Left hindlimb (tissue), 1 donor: Measurements from ENCODE around the gene LMCD1.

Source experiments
- DNase-seq: peaks from one replicate; pipeline ENCODE4 v3.0.0-alpha.2; 2018

Gene LMCD1

GRCh38 chr3:8501371-8502131 is at the start of gene LMCD1:
Gene LMCD1, plus strand, starts transcription at chr3:8501823. Its CDS starts 116 bp downstream, at chr3:8501939.
- peak; percentile 98 for DNase-seq

GRCh38 chr3:8452112-8452511 is 49.5 kb upstream of the LMCD1 start:
- no peak for DNase-seq

- no peak for DNase-seq
Observed at GRCh38 chr3:8453153-8453552, 48.5 kb upstream of the LMCD1 start.

- no peak for DNase-seq
Observed at GRCh38 chr3:8455526-8456411, 45.9 kb upstream of the LMCD1 start.

GRCh38 chr3:8456412-8456811 is 45.2 kb upstream of the LMCD1 start:
- no peak for DNase-seq

- no peak for DNase-seq
Observed at GRCh38 chr3:8457039-8457438, 44.6 kb upstream of the LMCD1 start.

GRCh38 chr3:8458238-8458661 is 43.4 kb upstream of the LMCD1 start:
- no peak for DNase-seq

GRCh38 chr3:8458711-8459110 is 42.9 kb upstream of the LMCD1 start:
- no peak for DNase-seq

GRCh38 chr3:8460050-8460708 is 41.4 kb upstream of the LMCD1 start:
- DNase-seq: no peak

- no peak for DNase-seq
Observed at GRCh38 chr3:8460815-8461456, 40.7 kb upstream of the LMCD1 start.

GRCh38 chr3:8464668-8465067 is 37.0 kb upstream of the LMCD1 start:
- no peak for DNase-seq

- DNase-seq: no peak
Observed at GRCh38 chr3:8466526-8466925, 35.1 kb upstream of the LMCD1 start.

GRCh38 chr3:8470801-8471200 is 30.8 kb upstream of the LMCD1 start:
- DNase-seq: no peak

GRCh38 chr3:8472549-8472948 is 29.1 kb upstream of the LMCD1 start:
- DNase-seq: no peak

- no peak for DNase-seq
Observed at GRCh38 chr3:8473029-8473428, 28.6 kb upstream of the LMCD1 start.

- no peak for DNase-seq
Observed at GRCh38 chr3:8473990-8474389, 27.6 kb upstream of the LMCD1 start.

GRCh38 chr3:8474991-8475390 is 26.6 kb upstream of the LMCD1 start:
- no peak for DNase-seq

- DNase-seq: no peak
Observed at GRCh38 chr3:8480699-8481098, 20.9 kb upstream of the LMCD1 start.

GRCh38 chr3:8481380-8481779 is 20.2 kb upstream of the LMCD1 start:
- DNase-seq: no peak

- no peak for DNase-seq
Observed at GRCh38 chr3:8482263-8482662, 19.4 kb upstream of the LMCD1 start.

- DNase-seq: peak; percentile 86
Observed at GRCh38 chr3:8482960-8483665, 18.5 kb upstream of the LMCD1 start.

GRCh38 chr3:8484409-8485140 is 17.0 kb upstream of the LMCD1 start:
- no peak for DNase-seq
